Astrocyte (in vitro differentiated cells and primary cell): ENCODE measurements around the gene TTL. TPM values are rescaled to one million over a fixed set of nuclear protein-coding genes. Genes with fewer than 3 reads are reported as not detected.
A peak's percentile ranks its signal among the peaks of the same experiment; 100 is the strongest.
"Not testable (repeated sequence)": the region's sequence is repeated elsewhere in the genome, so short reads cannot be mapped to it uniquely, and the experiment has no call there.

Experiments used
- DNase-seq: peaks from one replicate; pipeline ENCODE4 v3.0.0-alpha.2; 2010; ENCODE audit warnings: low read depth
- FAIRE-seq: peaks from 2 replicates; lab custom pipeline; 2011; peaks lifted over from hg19 to GRCh38; lab: Jason Lieb, UNC
- H2AFZ ChIP-seq: 2 replicates; pipeline ENCODE4 v1.6.0; 2012; ENCODE audit warnings: low read depth, low read length, inconsistent platforms
- H3K27ac ChIP-seq: 2 replicates; pipeline ENCODE4 v1.5.1; 2011; ENCODE audit warnings: low read depth, low read length, inconsistent platforms
- H3K27me3 ChIP-seq: 2 replicates; pipeline ENCODE4 v1.6.0; 2011; ENCODE audit warnings: low read length, inconsistent platforms; ENCODE audit not compliant: insufficient read depth
- H3K36me3 ChIP-seq: 2 replicates; pipeline ENCODE4 v1.5.1; 2011; ENCODE audit warnings: low read length, inconsistent platforms; ENCODE audit not compliant: insufficient read depth
- H3K4me1 ChIP-seq: 2 replicates; pipeline ENCODE4 v1.5.1; 2011; ENCODE audit warnings: low read length, inconsistent platforms; ENCODE audit not compliant: insufficient read depth
- H3K4me2 ChIP-seq: 2 replicates; pipeline ENCODE4 v1.6.0; 2012; ENCODE audit warnings: low read length, inconsistent platforms
- H3K4me3 ChIP-seq: 2 replicates; pipeline ENCODE4 v1.5.1; 2011; ENCODE audit warnings: low read depth, mild to moderate bottlenecking, low read length, inconsistent platforms; ENCODE audit not compliant: insufficient read depth
- H3K79me2 ChIP-seq: 2 replicates; pipeline ENCODE4 v1.6.0; 2012; ENCODE audit warnings: mild to moderate bottlenecking, low read length, inconsistent platforms; ENCODE audit not compliant: insufficient read depth
- H3K9ac ChIP-seq: 2 replicates; pipeline ENCODE4 v1.6.0; 2012; ENCODE audit warnings: mild to moderate bottlenecking, low read length, inconsistent platforms
- H3K9me3 ChIP-seq: 2 replicates; pipeline ENCODE4 v1.5.1; 2012; ENCODE audit warnings: low read depth, mild to moderate bottlenecking, low read length, inconsistent platforms; ENCODE audit not compliant: insufficient read depth
- H4K20me1 ChIP-seq: 2 replicates; pipeline ENCODE4 v1.6.0; 2012; ENCODE audit warnings: low read length, inconsistent platforms; ENCODE audit not compliant: insufficient read depth
- H3K27ac Mint-ChIP-seq: one replicate; pipeline ENCODE4 v1.8.0; 2021; ENCODE audit warnings: mild to moderate bottlenecking, mixed read lengths; ENCODE audit not compliant: unreplicated experiment
- H3K27me3 Mint-ChIP-seq: one replicate; pipeline ENCODE4 v1.8.0; 2021; ENCODE audit warnings: low read depth, mixed read lengths; ENCODE audit not compliant: unreplicated experiment
- H3K36me3 Mint-ChIP-seq: one replicate; pipeline ENCODE4 v1.8.0; 2021; ENCODE audit warnings: low read depth, mixed read lengths; ENCODE audit not compliant: unreplicated experiment
- H3K4me1 Mint-ChIP-seq: one replicate; pipeline ENCODE4 v1.8.0; 2021; ENCODE audit warnings: low read depth, mixed read lengths; ENCODE audit not compliant: unreplicated experiment
- H3K4me3 Mint-ChIP-seq: one replicate; pipeline ENCODE4 v1.8.0; 2021; ENCODE audit warnings: mild to moderate bottlenecking, moderate library complexity, mixed read lengths; ENCODE audit not compliant: unreplicated experiment
- H3K9me3 Mint-ChIP-seq: one replicate; pipeline ENCODE4 v1.8.0; 2021; ENCODE audit warnings: mild to moderate bottlenecking, mixed read lengths; ENCODE audit not compliant: unreplicated experiment
- EZH2 ChIP-seq: IDR thresholded peaks from 2 replicates; pipeline ENCODE4 v1.6.1; 2012; ENCODE audit warnings: mild to moderate bottlenecking, low read length, inconsistent platforms; ENCODE audit not compliant: insufficient read depth
- total RNA-seq: library from RNA; stranded (reverse); gene quantifications from 2 replicates; pipeline ENCODE4 v1.2.1, GENCODE V29; 2021
- TF ChIP-seq, protein P1 (sequence below): IDR thresholded peaks from 2 replicates; pipeline ENCODE4 v1.5.1; 2011; ENCODE audit warnings: low read depth, mild to moderate bottlenecking, inconsistent platforms, low read length, moderate library complexity; ENCODE audit not compliant: insufficient read depth

Gene TTL
- total RNA-seq, 1 donor from 2014 or later: 58.1 TPM

GRCh38 chr2:112493858-112494648 lies 12.1 kb downstream of the TTL start:
- peaks cover 10% of the 10 kb centered on the region for H3K36me3 Mint-ChIP-seq
- H4K20me1 ChIP-seq: peaks cover 26% of the 10 kb centered on the region
- DNase-seq: peak; percentile 57
- no peak overlapping the region for H3K27ac ChIP-seq
- H3K79me2 ChIP-seq: peaks cover 35% of the 10 kb centered on the region
- FAIRE-seq: peak; percentile 73
- H3K27ac Mint-ChIP-seq: no peak overlapping the region
- peaks cover 13% of the 10 kb centered on the region for H3K4me1 ChIP-seq
- peak overlapping the region; percentile 51 for H3K4me2 ChIP-seq
- peaks cover 12% of the 10 kb centered on the region for H3K36me3 ChIP-seq
- no peaks in the 10 kb centered on the region for H3K27me3 Mint-ChIP-seq
- H3K9me3 Mint-ChIP-seq: no peaks in the 10 kb centered on the region
- H3K9ac ChIP-seq: no peak overlapping the region
- no peaks in the 10 kb centered on the region for H3K27me3 ChIP-seq
- H2AFZ ChIP-seq: no peak overlapping the region
- H3K4me3 Mint-ChIP-seq: no peak overlapping the region
- no peak overlapping the region for H3K4me3 ChIP-seq
- TF ChIP-seq EZH2: no peak
- TF ChIP-seq, protein P1, sequence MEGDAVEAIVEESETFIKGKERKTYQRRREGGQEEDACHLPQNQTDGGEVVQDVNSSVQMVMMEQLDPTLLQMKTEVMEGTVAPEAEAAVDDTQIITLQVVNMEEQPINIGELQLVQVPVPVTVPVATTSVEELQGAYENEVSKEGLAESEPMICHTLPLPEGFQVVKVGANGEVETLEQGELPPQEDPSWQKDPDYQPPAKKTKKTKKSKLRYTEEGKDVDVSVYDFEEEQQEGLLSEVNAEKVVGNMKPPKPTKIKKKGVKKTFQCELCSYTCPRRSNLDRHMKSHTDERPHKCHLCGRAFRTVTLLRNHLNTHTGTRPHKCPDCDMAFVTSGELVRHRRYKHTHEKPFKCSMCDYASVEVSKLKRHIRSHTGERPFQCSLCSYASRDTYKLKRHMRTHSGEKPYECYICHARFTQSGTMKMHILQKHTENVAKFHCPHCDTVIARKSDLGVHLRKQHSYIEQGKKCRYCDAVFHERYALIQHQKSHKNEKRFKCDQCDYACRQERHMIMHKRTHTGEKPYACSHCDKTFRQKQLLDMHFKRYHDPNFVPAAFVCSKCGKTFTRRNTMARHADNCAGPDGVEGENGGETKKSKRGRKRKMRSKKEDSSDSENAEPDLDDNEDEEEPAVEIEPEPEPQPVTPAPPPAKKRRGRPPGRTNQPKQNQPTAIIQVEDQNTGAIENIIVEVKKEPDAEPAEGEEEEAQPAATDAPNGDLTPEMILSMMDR: no peak
- peaks cover 6% of the 10 kb centered on the region for H3K4me1 Mint-ChIP-seq
- H3K9me3 ChIP-seq: no peaks in the 10 kb centered on the region

- Histone ChIP-seq H3K27ac (no peak overlapping the region), H3K9me3 (no peaks in the 10 kb centered on the region), H3K4me1 (peaks cover 13% of the 10 kb centered on the region), H3K9ac (no peak overlapping the region), H3K4me2 (no peak overlapping the region), H3K27me3 (no peaks in the 10 kb centered on the region), H3K36me3 (peaks cover 12% of the 10 kb centered on the region), H4K20me1 (peaks cover 25% of the 10 kb centered on the region), H3K79me2 (peaks cover 28% of the 10 kb centered on the region), H3K4me3 (no peak overlapping the region), H2AFZ (no peak overlapping the region)
- TF ChIP-seq EZH2: no peak
- TF ChIP-seq, protein P1: no peak
- H3K4me3 Mint-ChIP-seq: no peak overlapping the region
- no peaks in the 10 kb centered on the region for H3K27me3 Mint-ChIP-seq
- DNase-seq (no peak), FAIRE-seq (no peak)
- H3K36me3 Mint-ChIP-seq: peaks cover 11% of the 10 kb centered on the region
- H3K4me1 Mint-ChIP-seq: peaks cover 6% of the 10 kb centered on the region
- H3K27ac Mint-ChIP-seq: no peak overlapping the region
- H3K9me3 Mint-ChIP-seq: no peaks in the 10 kb centered on the region
These were observed 12.9 kb downstream of the TTL start for GRCh38 chr2:112494828-112495227.

GRCh38 chr2:112495878-112496277 lies 13.9 kb downstream of the TTL start:
- H3K36me3 Mint-ChIP-seq: peaks cover 11% of the 10 kb centered on the region
- not testable (repeated sequence) for H3K4me3 Mint-ChIP-seq, H3K9me3 Mint-ChIP-seq, H3K27ac ChIP-seq, DNase-seq, H3K4me3 ChIP-seq, H2AFZ ChIP-seq, H3K4me1 Mint-ChIP-seq, H3K4me2 ChIP-seq, H3K27me3 ChIP-seq, H3K9me3 ChIP-seq, H3K27ac Mint-ChIP-seq, H3K9ac ChIP-seq, FAIRE-seq, H3K27me3 Mint-ChIP-seq
- Histone ChIP-seq H3K4me1 (peaks cover 13% of the 10 kb centered on the region), H3K36me3 (peaks cover 12% of the 10 kb centered on the region), H3K79me2 (peaks cover 21% of the 10 kb centered on the region), H4K20me1 (peaks cover 20% of the 10 kb centered on the region)

GRCh38 chr2:112500850-112501484 lies 19.0 kb downstream of the TTL start:
- peaks cover 19% of the 10 kb centered on the region for H3K36me3 Mint-ChIP-seq
- H3K27ac Mint-ChIP-seq: not testable (repeated sequence)

More at GRCh38 chr2:112500850-112501484, 19.0 kb downstream of the TTL start:
- H3K4me3 ChIP-seq, H4K20me1 ChIP-seq, H3K27ac ChIP-seq, H3K4me1 Mint-ChIP-seq, H2AFZ ChIP-seq, H3K9me3 ChIP-seq, H3K79me2 ChIP-seq, H3K4me2 ChIP-seq, H3K27me3 Mint-ChIP-seq, H3K4me1 ChIP-seq, DNase-seq, H3K9ac ChIP-seq, H3K9me3 Mint-ChIP-seq, FAIRE-seq, H3K4me3 Mint-ChIP-seq, H3K27me3 ChIP-seq: not testable (repeated sequence)
- peaks cover 12% of the 10 kb centered on the region for H3K36me3 ChIP-seq
